ENCODE results near the gene C4A.
"Not testable (repeated sequence)": the region's sequence is repeated elsewhere in the genome, so short reads cannot be mapped to it uniquely, and the experiment has no call there.

- not testable (repeated sequence) for TF ChIP-seq CTCF (conservative IDR thresholded peaks at IDR 0.05); EZH2 (IDR thresholded peaks at IDR 0.05; ENCODE audit: low read depth)
Observed at GRCh38 chr6:32008616-32009015, 26.8 kb downstream of the C4A start.
